Chondrocyte (in vitro differentiated cells): ENCODE results near the gene ZDHHC16. TPM values are rescaled to one million over a fixed set of nuclear protein-coding genes. Genes with fewer than 3 reads are reported as not detected.
A peak's percentile ranks its signal among the peaks of the same experiment; 100 is the strongest.

Source experiments
- DNase-seq: peaks from one replicate; pipeline ENCODE4 v3.0.0; 2021; ENCODE audit warnings: mixed read lengths, low spot score
- H3K27ac Mint-ChIP-seq: one replicate; pipeline ENCODE4 v1.8.0; 2021; ENCODE audit warnings: mild to moderate bottlenecking, moderate library complexity, mixed read lengths; ENCODE audit not compliant: unreplicated experiment
- H3K27me3 Mint-ChIP-seq: 2 replicates; pipeline ENCODE4 v1.8.0; 2021; ENCODE audit warnings: low read depth, mixed read lengths
- H3K36me3 Mint-ChIP-seq: 2 replicates; pipeline ENCODE4 v1.8.0; 2021; ENCODE audit warnings: low read depth, mixed read lengths
- H3K4me1 Mint-ChIP-seq: 2 replicates; pipeline ENCODE4 v1.8.0; 2021; ENCODE audit warnings: low read depth, mild to moderate bottlenecking, mixed read lengths
- H3K4me3 Mint-ChIP-seq: one replicate; pipeline ENCODE4 v1.8.0; 2021; ENCODE audit warnings: mild to moderate bottlenecking, moderate library complexity, mixed read lengths; ENCODE audit not compliant: unreplicated experiment
- H3K9me3 Mint-ChIP-seq: 2 replicates; pipeline ENCODE4 v1.8.0; 2021; ENCODE audit warnings: low read depth, mixed read lengths
- CTCF ChIP-seq: fragments of 200-600 bp; sonication (generic); IDR thresholded peaks from 2 replicates; pipeline ENCODE4 v1.5.0; 2021; ENCODE audit warnings: antibody characterized with exemption, mild to moderate bottlenecking, moderate library complexity
- total RNA-seq: library from RNA; stranded (reverse); gene quantifications from 3 replicates; pipeline ENCODE4 v1.2.1, GENCODE V29; 2021

ZDHHC16 gene
- total RNA-seq, 1 donor from 2014 or later, result 50.4 TPM

- no peaks in the 10 kb centered on the region for H3K27me3 Mint-ChIP-seq
- peaks cover 59% of the 10 kb centered on the region for H3K4me1 Mint-ChIP-seq
- no peaks in the 10 kb centered on the region for H3K9me3 Mint-ChIP-seq
- H3K36me3 Mint-ChIP-seq, result no peaks in the 10 kb centered on the region
- peak; percentile 95 for DNase-seq
- H3K4me3 Mint-ChIP-seq, result peak overlapping the region; percentile 76
- peak overlapping the region; percentile 94 for H3K27ac Mint-ChIP-seq
- no peak for TF ChIP-seq CTCF
These were observed 51.6 kb downstream of the ZDHHC16 start for GRCh38 chr10:97497572-97498075.

DNA sequence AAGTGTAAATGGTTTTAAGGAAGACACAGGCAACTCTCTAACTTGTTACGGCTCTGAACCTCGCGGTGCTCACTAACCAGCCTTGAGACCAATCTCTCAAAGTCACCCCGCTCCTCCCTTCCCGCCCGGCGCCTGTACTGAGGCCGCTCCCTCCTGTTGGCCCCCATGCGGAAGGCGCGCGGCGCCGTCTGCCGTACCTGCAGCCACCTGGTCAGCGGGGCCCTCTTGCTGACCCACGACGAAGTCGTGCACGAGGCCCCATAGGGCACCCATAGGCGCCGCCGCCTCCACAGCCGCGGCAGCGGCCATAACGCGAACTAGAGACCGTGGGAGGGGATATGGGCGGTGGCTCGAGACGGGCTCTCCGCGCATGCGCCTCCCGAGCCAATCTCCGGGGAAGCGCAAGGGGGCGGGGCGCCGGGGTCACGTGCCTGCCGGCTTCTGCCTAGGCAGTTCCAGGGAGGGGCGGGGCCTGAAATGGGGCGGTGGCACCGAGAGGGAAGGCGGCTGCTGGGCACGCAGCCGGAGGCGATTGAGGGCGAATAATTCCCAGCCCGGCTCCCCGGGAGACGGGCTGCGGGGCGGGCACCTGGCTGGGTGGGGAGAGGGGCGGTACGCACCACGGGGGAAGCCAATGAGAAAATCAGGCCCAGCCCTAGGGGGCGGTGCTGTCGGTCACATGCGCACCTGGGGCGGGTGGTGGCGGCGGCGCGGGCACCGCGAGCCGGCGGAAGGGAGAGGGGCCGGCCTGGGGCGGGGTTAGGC lies 52.3 kb downstream of the ZDHHC16 start, which contains the start of gene MMS19:
TSS of gene MMS19 (minus strand) at position 347 of the 765 bp plus-strand sequence. CDS start at position 309, 38 bp downstream.
- Mint-ChIP-seq H3K27me3 (no peaks in the 10 kb centered on the region), H3K4me1 (peaks cover 63% of the 10 kb centered on the region)
- peak; percentile 100 for DNase-seq

GRCh38 chr10:97498841-97499560 lies 53.0 kb downstream of the ZDHHC16 start, which contains the start of gene UBTD1:
TSS of gene UBTD1 (plus strand) at chr10:97498924. CDS start at chr10:97499204, 280 bp downstream.
- Mint-ChIP-seq H3K9me3 (no peaks in the 10 kb centered on the region), H3K36me3 (no peaks in the 10 kb centered on the region), H3K4me1 (peaks cover 63% of the 10 kb centered on the region), H3K27me3 (no peaks in the 10 kb centered on the region), H3K4me3 (peak within 1 kb of the TSS; percentile 88), H3K27ac (peak within 1 kb of the TSS; percentile 94)
- no peak for DNase-seq
- TF ChIP-seq CTCF, result peak; percentile 51

More for the DNA sequence above, 52.3 kb downstream of the ZDHHC16 start, which contains the start of gene MMS19:
- Mint-ChIP-seq H3K27ac (peak within 1 kb of the TSS; percentile 94), H3K9me3 (no peaks in the 10 kb centered on the region), H3K36me3 (no peaks in the 10 kb centered on the region), H3K4me3 (peak within 1 kb of the TSS; percentile 88)
- TF ChIP-seq CTCF, result no peak

DNA sequence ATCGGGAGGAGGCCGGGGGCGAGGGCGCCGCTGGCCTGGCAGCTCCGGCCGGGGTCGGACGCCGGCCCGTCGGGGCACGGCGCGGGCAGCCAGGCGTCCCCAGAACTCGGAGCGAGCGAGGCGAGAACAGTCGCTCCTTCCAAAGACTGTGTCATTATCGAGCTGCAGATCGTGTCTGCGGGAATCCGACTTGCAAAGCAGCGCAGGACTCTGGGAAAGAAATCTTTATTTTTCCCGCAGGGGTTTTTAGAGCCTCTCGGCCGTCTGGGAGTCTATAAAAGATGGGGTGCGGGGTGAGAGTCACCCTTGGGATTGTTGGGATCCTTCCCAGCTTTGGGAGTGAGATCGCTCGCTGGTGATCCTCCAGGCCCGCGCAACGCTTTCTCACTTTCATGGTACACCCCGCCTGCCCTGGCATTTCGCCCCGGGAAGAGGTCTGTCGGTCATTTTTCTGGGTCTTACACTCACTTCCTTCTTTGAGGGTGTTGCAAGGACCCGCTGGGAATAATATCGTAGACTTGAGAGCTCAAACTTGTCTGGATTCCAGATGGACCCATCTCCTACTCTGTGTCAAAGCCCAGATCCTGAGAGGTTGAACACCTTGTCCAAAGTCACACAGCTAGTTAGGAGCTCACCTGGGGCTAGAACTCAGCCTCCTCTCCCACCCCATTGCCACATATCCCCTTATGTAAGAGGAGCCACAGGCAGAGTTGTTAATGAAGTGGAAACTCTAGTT lies 53.8 kb downstream of the ZDHHC16 start:
- Mint-ChIP-seq H3K9me3 (no peaks in the 10 kb centered on the region), H3K27ac (peak overlapping the region; percentile 86)

More for the DNA sequence above, 53.8 kb downstream of the ZDHHC16 start:
- no peak for DNase-seq
- TF ChIP-seq CTCF, result no peak
- H3K27me3 Mint-ChIP-seq, result no peaks in the 10 kb centered on the region
- peak overlapping the region; percentile 88 for H3K4me3 Mint-ChIP-seq
- peaks cover 56% of the 10 kb centered on the region for H3K4me1 Mint-ChIP-seq
- H3K36me3 Mint-ChIP-seq, result no peaks in the 10 kb centered on the region
